ENCODE results near the gene EXOSC9.

The EXOSC9 gene

GRCh38 chr4:121823505-121824170 lies 22.5 kb downstream of the EXOSC9 start, which contains the start of gene CCNA2:
Gene CCNA2 (minus strand): TSS chr4:121823883. CDS start chr4:121823628, 255 bp downstream.
- Histone ChIP-seq H3K36me3 (ENCODE audit: insufficient read depth, low read length) (peaks cover 15% of the 10 kb centered on the region), H3K9ac (ENCODE audit: low read depth, low read length) (peak within 1 kb of the TSS; percentile 95)

GRCh38 chr4:121824171-121824527 lies 23.0 kb downstream of the EXOSC9 start:
- peaks cover 7% of the 10 kb centered on the region for H3K4me1 ChIP-seq (ENCODE audit: insufficient read depth, low read length)
- H3K9me3 ChIP-seq (ENCODE audit: control insufficient read depth, insufficient read depth, low read length): no peaks in the 10 kb centered on the region
- peak overlapping the region; percentile 95 for H3K9ac ChIP-seq (ENCODE audit: low read depth, low read length)
- peaks cover 15% of the 10 kb centered on the region for H3K36me3 ChIP-seq (ENCODE audit: insufficient read depth, low read length)

More at GRCh38 chr4:121823505-121824170, 22.5 kb downstream of the EXOSC9 start, which contains the start of gene CCNA2:
- peaks cover 7% of the 10 kb centered on the region for H3K4me1 ChIP-seq (ENCODE audit: insufficient read depth, low read length)
- no peaks in the 10 kb centered on the region for H3K9me3 ChIP-seq (ENCODE audit: control insufficient read depth, insufficient read depth, low read length)

GRCh38 chr4:121824950-121825349 lies 23.8 kb downstream of the EXOSC9 start:
- Histone ChIP-seq H3K9me3 (ENCODE audit: control insufficient read depth, insufficient read depth, low read length) (no peaks in the 10 kb centered on the region), H3K36me3 (ENCODE audit: insufficient read depth, low read length) (peaks cover 10% of the 10 kb centered on the region), H3K4me1 (ENCODE audit: insufficient read depth, low read length) (peaks cover 7% of the 10 kb centered on the region), H3K9ac (ENCODE audit: low read depth, low read length) (no peak overlapping the region)

- H3K4me1 ChIP-seq (ENCODE audit: insufficient read depth, low read length): no peaks in the 10 kb centered on the region
- no peaks in the 10 kb centered on the region for H3K36me3 ChIP-seq (ENCODE audit: insufficient read depth, low read length)
- H3K9me3 ChIP-seq (ENCODE audit: control insufficient read depth, insufficient read depth, low read length): no peaks in the 10 kb centered on the region
- H3K9ac ChIP-seq (ENCODE audit: low read depth, low read length): no peak overlapping the region
Observed at GRCh38 chr4:121827853-121828252, 26.7 kb downstream of the EXOSC9 start.

GRCh38 chr4:121829511-121829910 lies 28.4 kb downstream of the EXOSC9 start:
- no peak overlapping the region for H3K9ac ChIP-seq (ENCODE audit: low read depth, low read length)
- no peaks in the 10 kb centered on the region for H3K4me1 ChIP-seq (ENCODE audit: insufficient read depth, low read length)
- no peaks in the 10 kb centered on the region for H3K36me3 ChIP-seq (ENCODE audit: insufficient read depth, low read length)
- H3K9me3 ChIP-seq (ENCODE audit: control insufficient read depth, insufficient read depth, low read length): no peaks in the 10 kb centered on the region

GRCh38 chr4:121838136-121838535 lies 37.0 kb downstream of the EXOSC9 start:
- Histone ChIP-seq H3K36me3 (ENCODE audit: insufficient read depth, low read length) (no peaks in the 10 kb centered on the region), H3K4me1 (ENCODE audit: insufficient read depth, low read length) (no peaks in the 10 kb centered on the region), H3K9me3 (ENCODE audit: control insufficient read depth, insufficient read depth, low read length) (no peaks in the 10 kb centered on the region), H3K9ac (ENCODE audit: low read depth, low read length) (no peak overlapping the region)

- Histone ChIP-seq H3K9me3 (ENCODE audit: control insufficient read depth, insufficient read depth, low read length) (no peaks in the 10 kb centered on the region), H3K4me1 (ENCODE audit: insufficient read depth, low read length) (no peaks in the 10 kb centered on the region), H3K36me3 (ENCODE audit: insufficient read depth, low read length) (peaks cover 9% of the 10 kb centered on the region), H3K9ac (ENCODE audit: low read depth, low read length) (no peak overlapping the region)
Observed at GRCh38 chr4:121842862-121843261, 41.7 kb downstream of the EXOSC9 start.

GRCh38 chr4:121846662-121847061 lies 45.5 kb downstream of the EXOSC9 start:
- peaks cover 9% of the 10 kb centered on the region for H3K36me3 ChIP-seq (ENCODE audit: insufficient read depth, low read length)
- no peak overlapping the region for H3K9ac ChIP-seq (ENCODE audit: low read depth, low read length)
- H3K9me3 ChIP-seq (ENCODE audit: control insufficient read depth, insufficient read depth, low read length): no peaks in the 10 kb centered on the region
- H3K4me1 ChIP-seq (ENCODE audit: insufficient read depth, low read length): no peaks in the 10 kb centered on the region

GRCh38 chr4:121851354-121851753 lies 50.2 kb downstream of the EXOSC9 start:
- no peaks in the 10 kb centered on the region for H3K4me1 ChIP-seq (ENCODE audit: insufficient read depth, low read length)
- H3K36me3 ChIP-seq (ENCODE audit: insufficient read depth, low read length): peaks cover 5% of the 10 kb centered on the region; the same call in 1 of the 2 replicates
- H3K9me3 ChIP-seq (ENCODE audit: control insufficient read depth, insufficient read depth, low read length): no peaks in the 10 kb centered on the region
- H3K9ac ChIP-seq (ENCODE audit: low read depth, low read length): no peak overlapping the region

GRCh38 chr4:121860121-121860520 lies 59.0 kb downstream of the EXOSC9 start:
- Histone ChIP-seq H3K9ac (ENCODE audit: low read depth, low read length) (no peak overlapping the region), H3K36me3 (ENCODE audit: insufficient read depth, low read length) (no peaks in the 10 kb centered on the region), H3K4me1 (ENCODE audit: insufficient read depth, low read length) (no peaks in the 10 kb centered on the region), H3K9me3 (ENCODE audit: control insufficient read depth, insufficient read depth, low read length) (no peaks in the 10 kb centered on the region)

- Histone ChIP-seq H3K9ac (ENCODE audit: low read depth, low read length) (no peak overlapping the region), H3K4me1 (ENCODE audit: insufficient read depth, low read length) (no peaks in the 10 kb centered on the region), H3K36me3 (ENCODE audit: insufficient read depth, low read length) (no peaks in the 10 kb centered on the region), H3K9me3 (ENCODE audit: control insufficient read depth, insufficient read depth, low read length) (no peaks in the 10 kb centered on the region)
Observed at GRCh38 chr4:121861426-121861825, 60.3 kb downstream of the EXOSC9 start.

GRCh38 chr4:121863799-121864198 lies 62.7 kb downstream of the EXOSC9 start:
- no peaks in the 10 kb centered on the region for H3K36me3 ChIP-seq (ENCODE audit: insufficient read depth, low read length)
- H3K9ac ChIP-seq (ENCODE audit: low read depth, low read length): no peak overlapping the region
- no peaks in the 10 kb centered on the region for H3K4me1 ChIP-seq (ENCODE audit: insufficient read depth, low read length)
- no peaks in the 10 kb centered on the region for H3K9me3 ChIP-seq (ENCODE audit: control insufficient read depth, insufficient read depth, low read length)

Data from ES-I3 (cell line).